PFSK-1 (cell line): Measurements from ENCODE around the gene SMTNL2.

ENCODE experiments used
- FOXP2 ChIP-seq: optimal IDR thresholded peaks from 2 replicates; pipeline ENCODE3; 2011; ENCODE audit warnings: borderline replicate concordance, control low read depth, inconsistent platforms; ENCODE audit not compliant: insufficient read depth; ENCODE audit errors: extremely low read length, extremely low read depth
- POLR2AphosphoS5 ChIP-seq: IDR thresholded peaks from 2 replicates; pipeline ENCODE4 v1.6.1; 2012; ENCODE audit warnings: low read depth, mild to moderate bottlenecking, control low read depth, low read length, moderate library complexity
- REST ChIP-seq, 2 experiments: IDR thresholded peaks; 2 replicates each; pipeline versions ENCODE4 v1.6.1 to v1.8.0; 2011 to 2012; ENCODE audit warnings: low read depth in 2 of 2, low read length in 2 of 2, control low read depth in 1 of 2, inconsistent platforms in 1 of 2, mild to moderate bottlenecking in 1 of 2, moderate library complexity in 1 of 2; ENCODE audit not compliant: insufficient read depth in 1 of 2
- SIN3A ChIP-seq: IDR thresholded peaks from 2 replicates; pipeline ENCODE4 v1.6.1; 2012; ENCODE audit warnings: mild to moderate bottlenecking, low read length, moderate library complexity, borderline replicate concordance; ENCODE audit not compliant: insufficient read depth
- TAF1 ChIP-seq: IDR thresholded peaks from 2 replicates; pipeline ENCODE4 v1.6.1; 2012; ENCODE audit warnings: low read length, control low read depth, borderline replicate concordance; ENCODE audit not compliant: insufficient read depth

Gene SMTNL2

GRCh38 chr17:4540687-4541327 lies 43.5 kb upstream of the SMTNL2 start:
- TF ChIP-seq FOXP2 (no peak), POLR2AphosphoS5 (no peak)

GRCh38 chr17:4541328-4542002 lies 42.9 kb upstream of the SMTNL2 start:
- TF ChIP-seq REST (IDR thresholded peaks at IDR 0.05; ENCODE audit: insufficient read depth in 1 of 2, low read depth in 2 of 2, low read length in 2 of 2): no peak
- TF ChIP-seq FOXP2: no peak
- no peak for TF ChIP-seq SIN3A
- no peak for TF ChIP-seq TAF1
- no peak for TF ChIP-seq POLR2AphosphoS5

GRCh38 chr17:4542003-4542725 lies 42.2 kb upstream of the SMTNL2 start:
- TF ChIP-seq TAF1 (no peak), POLR2AphosphoS5 (no peak)

GRCh38 chr17:4542726-4543191 lies 41.6 kb upstream of the SMTNL2 start:
- no peak for TF ChIP-seq POLR2AphosphoS5
- TF ChIP-seq REST (IDR thresholded peaks at IDR 0.05; ENCODE audit: insufficient read depth in 1 of 2, low read depth in 2 of 2, low read length in 2 of 2): no peak
- TF ChIP-seq FOXP2: no peak
- no peak for TF ChIP-seq SIN3A
- no peak for TF ChIP-seq TAF1

GRCh38 chr17:4543557-4544026 lies 40.7 kb upstream of the SMTNL2 start:
- TF ChIP-seq POLR2AphosphoS5: 0 out of 2 replicates have a peak, but pooled peaks have one; percentile 0
- no peak for TF ChIP-seq SIN3A
- TF ChIP-seq FOXP2: no peak
- TF ChIP-seq TAF1: no peak
- TF ChIP-seq REST (IDR thresholded peaks at IDR 0.05; ENCODE audit: insufficient read depth in 1 of 2, low read depth in 2 of 2, low read length in 2 of 2): no peak

GRCh38 chr17:4544135-4544950 lies 40.0 kb upstream of the SMTNL2 start:
- no peak for TF ChIP-seq POLR2AphosphoS5
- TF ChIP-seq SIN3A: no peak
- no peak for TF ChIP-seq FOXP2
- no peak for TF ChIP-seq REST (IDR thresholded peaks at IDR 0.05; ENCODE audit: insufficient read depth in 1 of 2, low read depth in 2 of 2, low read length in 2 of 2)
- no peak for TF ChIP-seq TAF1
